Tibial nerve (tissue), 4 donors: Measurements from ENCODE around the gene KREMEN1.

ENCODE experiments used
- EP300 ChIP-seq, 2 donors: sonication (generic); formaldehyde crosslinking; IDR thresholded peaks; one replicate each; pipeline ENCODE4 v1.6.1; 2017; ENCODE audit warnings: antibody characterized with exemption in 2 of 2, mild to moderate bottlenecking in 1 of 2
- POLR2A ChIP-seq, 2 donors: fragments of 450-650 bp; IDR thresholded peaks; one replicate each; pipeline ENCODE4 v1.6.1; 2017; ENCODE audit warnings: antibody characterized with exemption in 2 of 2, mild to moderate bottlenecking in 2 of 2, moderate library complexity in 2 of 2
- TF ChIP-seq, protein P1 (sequence below), 5 experiments: fragments of 200-600 bp in 3 of 5; fragments of 450-650 bp in 2 of 5; sonication (generic) in 3 of 5; IDR thresholded peaks; one replicate each; pipeline ENCODE4 v1.5.1; 2016 to 2019; ENCODE audit warnings: antibody characterized with exemption in 5 of 5, mild to moderate bottlenecking in 3 of 5, moderate library complexity in 2 of 5

- TF ChIP-seq, protein P1, sequence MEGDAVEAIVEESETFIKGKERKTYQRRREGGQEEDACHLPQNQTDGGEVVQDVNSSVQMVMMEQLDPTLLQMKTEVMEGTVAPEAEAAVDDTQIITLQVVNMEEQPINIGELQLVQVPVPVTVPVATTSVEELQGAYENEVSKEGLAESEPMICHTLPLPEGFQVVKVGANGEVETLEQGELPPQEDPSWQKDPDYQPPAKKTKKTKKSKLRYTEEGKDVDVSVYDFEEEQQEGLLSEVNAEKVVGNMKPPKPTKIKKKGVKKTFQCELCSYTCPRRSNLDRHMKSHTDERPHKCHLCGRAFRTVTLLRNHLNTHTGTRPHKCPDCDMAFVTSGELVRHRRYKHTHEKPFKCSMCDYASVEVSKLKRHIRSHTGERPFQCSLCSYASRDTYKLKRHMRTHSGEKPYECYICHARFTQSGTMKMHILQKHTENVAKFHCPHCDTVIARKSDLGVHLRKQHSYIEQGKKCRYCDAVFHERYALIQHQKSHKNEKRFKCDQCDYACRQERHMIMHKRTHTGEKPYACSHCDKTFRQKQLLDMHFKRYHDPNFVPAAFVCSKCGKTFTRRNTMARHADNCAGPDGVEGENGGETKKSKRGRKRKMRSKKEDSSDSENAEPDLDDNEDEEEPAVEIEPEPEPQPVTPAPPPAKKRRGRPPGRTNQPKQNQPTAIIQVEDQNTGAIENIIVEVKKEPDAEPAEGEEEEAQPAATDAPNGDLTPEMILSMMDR (IDR thresholded peaks at IDR 0.05) = no peak
- TF ChIP-seq EP300 (IDR thresholded peaks at IDR 0.05) (no peak), POLR2A (IDR thresholded peaks at IDR 0.05) (no peak)
Measured at GRCh38 chr22:29147331-29147899, 74.6 kb downstream of the KREMEN1 start.
